ENCODE data around the gene CD302. TPM values are rescaled to one million over a fixed set of nuclear protein-coding genes. Genes with fewer than 3 reads are reported as not detected.

CD302 gene
- total RNA-seq, 1 donor from 2014 or later = 19.9 TPM

DNA sequence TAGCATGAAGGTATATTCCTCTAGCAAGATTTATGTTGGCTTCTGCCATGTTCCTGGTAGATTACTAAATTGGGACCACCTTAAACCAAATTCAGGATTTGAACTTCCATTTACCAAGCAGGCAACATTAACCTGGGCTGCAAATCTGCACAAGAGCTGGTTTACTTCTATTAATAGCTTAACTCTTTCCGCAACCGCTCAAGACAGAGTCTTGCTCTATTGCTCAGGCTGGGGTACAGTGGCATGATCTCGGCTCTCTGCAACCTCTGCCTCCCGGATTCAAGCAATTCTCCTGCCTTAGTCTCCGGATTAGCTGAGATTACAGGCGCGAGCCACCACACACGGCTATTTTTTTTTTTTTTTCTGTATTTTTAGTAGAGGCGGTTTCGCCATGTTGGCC is 77.3 kb downstream of the CD302 start:
- intact Hi-C loops (cut with micrococcal nuclease) = no loop called here
- peak; percentile 17 for ATAC-seq
- DNase-seq = no peak

Other genes starting within 250 kb of the CD302 start
- gene BAZ2B, start 181.7 kb downstream of the CD302 start, total RNA-seq = 38.6 TPM
- 85.2 TPM for gene MARCHF7, start 85.7 kb downstream of the CD302 start, total RNA-seq
- gene LY75, start 106.5 kb upstream of the CD302 start, total RNA-seq = 0.40 TPM